ENCODE results near the gene UBE2V1. TPM values are rescaled to one million over a fixed set of nuclear protein-coding genes. Genes with fewer than 3 reads are reported as not detected.
A peak's percentile ranks its signal among the peaks of the same experiment; 100 is the strongest.

The UBE2V1 gene
- total RNA-seq, 4 donors from 2014 or later = 45.6 to 124 (median 62.9) TPM

DNA sequence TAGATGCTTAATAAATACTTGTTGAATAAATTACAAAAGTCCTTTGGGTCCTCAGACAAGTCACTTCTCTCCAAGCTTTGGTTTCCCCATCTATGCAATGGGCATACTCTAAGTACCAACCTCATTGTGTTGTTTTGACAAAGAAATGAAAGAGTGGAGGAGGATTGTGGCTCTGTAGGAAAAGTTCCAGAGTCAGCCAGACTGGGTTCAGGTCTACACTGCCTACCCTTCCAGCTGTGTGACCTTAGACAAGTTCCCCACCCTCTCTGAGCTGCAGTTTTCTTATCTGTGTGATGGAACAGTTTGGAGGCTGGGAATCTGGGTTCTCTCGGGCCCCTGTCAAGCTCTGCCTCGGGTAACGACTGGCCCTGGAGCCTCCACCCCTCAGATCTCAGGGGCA is 76.2 kb downstream of the UBE2V1 start:
- Histone ChIP-seq H3K36me3 (no peaks in the 10 kb centered on the region), H3K27ac (no peak overlapping the region), H3K4me3 (no peak overlapping the region), H3K27me3 (no peaks in the 10 kb centered on the region), H3K4me1 (peaks cover 0 to 3% of the 10 kb centered on the region in 2 donors), H3K9me3 (no peaks in the 10 kb centered on the region)
- no peak for DNase-seq
- intact Hi-C loops (cut with DNase I; ENCODE audit: low total_unique reads) = no loop called here
- TF ChIP-seq CTCF (IDR thresholded peaks at IDR 0.05) = no peak
- no peak for TF ChIP-seq POLR2A (IDR thresholded peaks at IDR 0.05)

- Histone ChIP-seq H3K36me3 (no peaks in the 10 kb centered on the region), H3K27me3 (no peaks in the 10 kb centered on the region), H3K9me3 (no peaks in the 10 kb centered on the region), H3K4me3 (no peak overlapping the region), H3K4me1 (peaks cover 0 to 12% of the 10 kb centered on the region in 2 donors), H3K27ac (no peak overlapping the region)
- intact Hi-C loops (cut with DNase I; ENCODE audit: low total_unique reads) = no loop called here
- TF ChIP-seq CTCF (IDR thresholded peaks at IDR 0.05) = no peak
- no peak for TF ChIP-seq POLR2A (IDR thresholded peaks at IDR 0.05)
- DNase-seq = peak in 1 of 2 donors; percentile 31
Observed at GRCh38 chr20:50034567-50035180, 78.3 kb downstream of the UBE2V1 start.

- Histone ChIP-seq H3K9me3 (no peaks in the 10 kb centered on the region), H3K4me1 (peaks cover 0 to 12% of the 10 kb centered on the region in 2 donors), H3K4me3 (no peak overlapping the region), H3K36me3 (no peaks in the 10 kb centered on the region), H3K27ac (no peak overlapping the region), H3K27me3 (no peaks in the 10 kb centered on the region)
- intact Hi-C loops (cut with DNase I; ENCODE audit: low total_unique reads) = no loop called here
- no peak for DNase-seq
- no peak for TF ChIP-seq CTCF (IDR thresholded peaks at IDR 0.05)
- TF ChIP-seq POLR2A (IDR thresholded peaks at IDR 0.05) = no peak
Observed at GRCh38 chr20:50032955-50033666, 79.8 kb downstream of the UBE2V1 start.

Other genes with a start within 250 kb of the UBE2V1 start
- 1 to 10 TPM; 2.4 to 9.2 (median 3.5) TPM for gene SPATA2, start 197.6 kb downstream of the UBE2V1 start, total RNA-seq
- gene RNF114, start 176.8 kb downstream of the UBE2V1 start, total RNA-seq = 100 to 1,000 TPM in 2 of 4 donors, 10 to 100 TPM in 2; 37.6 to 118 (median 88.0) TPM
- gene SNAI1, start 130.2 kb downstream of the UBE2V1 start, total RNA-seq = 10 to 100 TPM in 1 of 4 donors, 1 to 10 TPM in 3; 1.0 to 15.4 (median 4.5) TPM
- gene PEDS1, start 40.6 kb upstream of the UBE2V1 start, total RNA-seq = 10 to 100 TPM in 1 of 4 donors, 1 to 10 TPM in 3; 1.5 to 19.8 (median 6.1) TPM
- gene CEBPB, start 77.7 kb upstream of the UBE2V1 start, total RNA-seq = 100 to 1,000 TPM in 1 of 4 donors, 10 to 100 TPM in 3; 15.6 to 100 (median 59.9) TPM

Data from uterus (tissue), 4 donors.